ENCODE data around the gene PDE3A. TPM values are rescaled to one million over a fixed set of nuclear protein-coding genes. Genes with fewer than 3 reads are reported as not detected.

PDE3A gene
- total and polyA plus RNA-seq, 10 of the 15 experiments (the other 5 are each of a cell fraction or from before 2014, with no cell fraction given), result 0.01 to 2.6 (median 1.5) TPM

DNA sequence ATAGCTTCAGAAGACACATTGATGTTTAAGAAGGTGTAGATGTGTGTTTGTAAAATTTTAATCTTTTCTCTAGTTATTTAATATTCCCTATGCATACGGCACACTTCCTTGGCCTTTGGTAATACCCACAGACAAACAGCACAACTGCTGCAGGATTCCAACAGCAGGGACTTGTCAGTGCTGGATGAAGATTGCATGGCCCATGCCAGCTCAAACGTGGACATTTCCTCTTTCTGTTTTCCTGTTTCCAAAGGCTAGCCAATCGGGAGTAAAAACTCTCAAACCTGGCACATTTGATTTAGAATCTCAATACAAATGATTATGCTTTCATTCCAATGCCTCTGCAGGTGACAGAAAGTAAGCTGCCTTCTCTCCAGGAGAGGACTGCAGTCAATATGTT is 22.5 kb upstream of the PDE3A start:
- WGBS (ENCODE audit: insufficient coverage, insufficient replicate concordance, low lambda C conversion rate, missing lambda C conversion rate), result 33% methylated on average over 3 of the region's 3 CpGs
- no peak overlapping the region for H3K4me3 ChIP-seq
- no peak for ATAC-seq
- no peak for FAIRE-seq
- ChIA-PET RAD21 (ENCODE audit: unreplicated experiment) (no interaction called here), SMC1A (ENCODE audit: uncharacterized antibody, unreplicated experiment) (interaction anchor here (1.0 kb wide), 2 partner anchors 35 to 78 kb away, joined by 3 to 4 read pairs; no protein-coding TSS in a partner anchor), CTCF (no interaction called here), POLR2A (no interaction called here)
- H3K79me2 ChIP-seq (ENCODE audit: control insufficient read depth, insufficient read depth, low read length), result no peaks in the 10 kb centered on the region
- BruUV-seq (replicated peaks), result no TSS peak
- no peak overlapping the region for H2AFZ ChIP-seq (ENCODE audit: control insufficient read depth, low read depth, low read length)
- no peak overlapping the region for H3K27ac ChIP-seq (ENCODE audit: control insufficient read depth, insufficient read depth)
- H3K4me1 ChIP-seq (ENCODE audit: control insufficient read depth, insufficient read depth, low read length), result no peaks in the 10 kb centered on the region
- no peaks in the 10 kb centered on the region for H3K27me3 ChIP-seq (replicated peaks in 1 of 2; ENCODE audit: control insufficient read depth in 2 of 2, insufficient read depth in 2 of 2, low read length in 1 of 2)
- intact Hi-C loops (cut with micrococcal nuclease; ENCODE audit: unreplicated experiment) (no loop called here), in situ Hi-C loops (cut with MboI) (no loop called here)
- no peak for DNase-seq (ENCODE audit: low read depth, low spot score)
- no peaks in the 10 kb centered on the region for H3K9me3 ChIP-seq (replicated peaks; ENCODE audit: control insufficient read depth, insufficient read depth, low read length)
- H3K4me2 ChIP-seq (ENCODE audit: control insufficient read depth, insufficient read depth), result no peak overlapping the region
- H3K9ac ChIP-seq (ENCODE audit: control insufficient read depth, insufficient read depth, low read length), result no peak overlapping the region
- H3K36me3 ChIP-seq (ENCODE audit: control insufficient read depth in 2 of 2, insufficient read depth in 2 of 2, low read length in 1 of 2), result no peaks in the 10 kb centered on the region
- no peaks in the 10 kb centered on the region for H4K20me1 ChIP-seq (ENCODE audit: control insufficient read depth, insufficient read depth)
- TF ChIP-seq CHD4 (IDR thresholded peaks at IDR 0.05) (no peak), IKZF1 (conservative IDR thresholded peaks at IDR 0.05) (no peak), IKZF2 (IDR thresholded peaks at IDR 0.05) (no peak), NBN (IDR thresholded peaks at IDR 0.05) (no peak), IRF3 (IDR thresholded peaks at IDR 0.05) (no peak), ZBTB4 (CRISPR knock-in tag; IDR thresholded peaks at IDR 0.05) (no peak), CTCF (IDR thresholded peaks at IDR 0.05 in 2 of 3, conservative IDR thresholded peaks at IDR 0.05 in 1 of 3; ENCODE audit: control insufficient read depth in 2 of 3, extremely low read depth in 1 of 3, insufficient read depth in 1 of 3, low read depth in 3 of 3, low read length in 3 of 3) (no peak), POLR2A (IDR thresholded peaks at IDR 0.05; ENCODE audit: low read depth, low read length) (no peak), SPI1 (IDR thresholded peaks at IDR 0.05; ENCODE audit: borderline replicate concordance, insufficient read depth, low read depth, low read length) (no peak), ZNF622 (IDR thresholded peaks at IDR 0.05) (no peak), RCOR1 (conservative IDR thresholded peaks at IDR 0.05; ENCODE audit: low read depth, low read length) (no peak), RAD51 (IDR thresholded peaks at IDR 0.05) (no peak), SREBF2 (IDR thresholded peaks at IDR 0.05; ENCODE audit: low read length) (no peak)
- TF ChIP-seq, protein P1, sequence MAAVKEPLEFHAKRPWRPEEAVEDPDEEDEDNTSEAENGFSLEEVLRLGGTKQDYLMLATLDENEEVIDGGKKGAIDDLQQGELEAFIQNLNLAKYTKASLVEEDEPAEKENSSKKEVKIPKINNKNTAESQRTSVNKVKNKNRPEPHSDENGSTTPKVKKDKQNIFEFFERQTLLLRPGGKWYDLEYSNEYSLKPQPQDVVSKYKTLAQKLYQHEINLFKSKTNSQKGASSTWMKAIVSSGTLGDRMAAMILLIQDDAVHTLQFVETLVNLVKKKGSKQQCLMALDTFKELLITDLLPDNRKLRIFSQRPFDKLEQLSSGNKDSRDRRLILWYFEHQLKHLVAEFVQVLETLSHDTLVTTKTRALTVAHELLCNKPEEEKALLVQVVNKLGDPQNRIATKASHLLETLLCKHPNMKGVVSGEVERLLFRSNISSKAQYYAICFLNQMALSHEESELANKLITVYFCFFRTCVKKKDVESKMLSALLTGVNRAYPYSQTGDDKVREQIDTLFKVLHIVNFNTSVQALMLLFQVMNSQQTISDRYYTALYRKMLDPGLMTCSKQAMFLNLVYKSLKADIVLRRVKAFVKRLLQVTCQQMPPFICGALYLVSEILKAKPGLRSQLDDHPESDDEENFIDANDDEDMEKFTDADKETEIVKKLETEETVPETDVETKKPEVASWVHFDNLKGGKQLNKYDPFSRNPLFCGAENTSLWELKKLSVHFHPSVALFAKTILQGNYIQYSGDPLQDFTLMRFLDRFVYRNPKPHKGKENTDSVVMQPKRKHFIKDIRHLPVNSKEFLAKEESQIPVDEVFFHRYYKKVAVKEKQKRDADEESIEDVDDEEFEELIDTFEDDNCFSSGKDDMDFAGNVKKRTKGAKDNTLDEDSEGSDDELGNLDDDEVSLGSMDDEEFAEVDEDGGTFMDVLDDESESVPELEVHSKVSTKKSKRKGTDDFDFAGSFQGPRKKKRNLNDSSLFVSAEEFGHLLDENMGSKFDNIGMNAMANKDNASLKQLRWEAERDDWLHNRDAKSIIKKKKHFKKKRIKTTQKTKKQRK (IDR thresholded peaks at IDR 0.05; ENCODE audit: low read depth, low read length), result no peak
